Muscle layer of colon (tissue), 2 donors: ENCODE measurements around the gene ACCSL.

Source experiments
- H3K27ac ChIP-seq: one replicate; pipeline ENCODE4 v1.7.0; 2013; ENCODE audit warnings: low read depth, mild to moderate bottlenecking, low read length, moderate library complexity
- H3K27me3 ChIP-seq, 2 donors: one replicate each; pipeline ENCODE4 v1.7.0; 2013; ENCODE audit warnings: low read length in 2 of 2, mild to moderate bottlenecking in 2 of 2; ENCODE audit not compliant: insufficient read depth in 2 of 2, control insufficient read depth in 1 of 2
- H3K36me3 ChIP-seq: one replicate; pipeline ENCODE4 v1.7.0; 2013; ENCODE audit warnings: mild to moderate bottlenecking, low read length; ENCODE audit not compliant: insufficient read depth
- H3K4me1 ChIP-seq: one replicate; pipeline ENCODE4 v1.7.0; 2013; ENCODE audit warnings: mild to moderate bottlenecking, low read length; ENCODE audit not compliant: insufficient read depth
- H3K4me3 ChIP-seq, 2 donors: one replicate each; pipeline ENCODE4 v1.7.0; 2013; ENCODE audit warnings: low read length in 2 of 2, low read depth in 1 of 2, mild to moderate bottlenecking in 1 of 2, moderate library complexity in 1 of 2
- H3K9ac ChIP-seq: one replicate; pipeline ENCODE4 v1.7.0; 2013; ENCODE audit warnings: low read length
- H3K9me3 ChIP-seq: one replicate; pipeline ENCODE4 v1.7.0; 2013; ENCODE audit warnings: mild to moderate bottlenecking, low read length
- donor health status: abdominal sarcoma.
- donor health status: Adenocarcinoma of cecum.

The ACCSL gene

GRCh38 chr11:44008088-44008501 is 39.7 kb upstream of the ACCSL start:
- H3K27me3 ChIP-seq: no peaks in the 10 kb centered on the region
- no peaks in the 10 kb centered on the region for H3K36me3 ChIP-seq
- no peaks in the 10 kb centered on the region for H3K4me1 ChIP-seq
- no peak overlapping the region for H3K27ac ChIP-seq
- no peaks in the 10 kb centered on the region for H3K9me3 ChIP-seq
- no peak overlapping the region for H3K4me3 ChIP-seq
- H3K9ac ChIP-seq: no peak overlapping the region

GRCh38 chr11:44008698-44009097 is 39.1 kb upstream of the ACCSL start:
- Histone ChIP-seq H3K9me3 (no peaks in the 10 kb centered on the region), H3K9ac (no peak overlapping the region), H3K36me3 (no peaks in the 10 kb centered on the region), H3K27me3 (no peaks in the 10 kb centered on the region), H3K4me1 (no peaks in the 10 kb centered on the region), H3K4me3 (no peak overlapping the region), H3K27ac (no peak overlapping the region)

- no peaks in the 10 kb centered on the region for H3K4me1 ChIP-seq
- no peaks in the 10 kb centered on the region for H3K36me3 ChIP-seq
- H3K27me3 ChIP-seq: no peaks in the 10 kb centered on the region
- H3K9me3 ChIP-seq: no peaks in the 10 kb centered on the region
- H3K4me3 ChIP-seq: no peak overlapping the region
- H3K9ac ChIP-seq: no peak overlapping the region
- no peak overlapping the region for H3K27ac ChIP-seq
Observed at GRCh38 chr11:44010789-44011251, 37.0 kb upstream of the ACCSL start.

GRCh38 chr11:44011797-44012196 is 36.0 kb upstream of the ACCSL start:
- Histone ChIP-seq H3K9me3 (no peaks in the 10 kb centered on the region), H3K9ac (no peak overlapping the region), H3K36me3 (no peaks in the 10 kb centered on the region), H3K27ac (no peak overlapping the region), H3K4me3 (no peak overlapping the region), H3K27me3 (no peaks in the 10 kb centered on the region), H3K4me1 (no peaks in the 10 kb centered on the region)

GRCh38 chr11:44014968-44015623 is 32.7 kb upstream of the ACCSL start:
- Histone ChIP-seq H3K27me3 (no peaks in the 10 kb centered on the region), H3K4me3 (no peak overlapping the region), H3K9me3 (no peaks in the 10 kb centered on the region), H3K9ac (no peak overlapping the region), H3K36me3 (no peaks in the 10 kb centered on the region), H3K27ac (no peak overlapping the region), H3K4me1 (no peaks in the 10 kb centered on the region)

- H3K4me1 ChIP-seq: no peaks in the 10 kb centered on the region
- H3K9me3 ChIP-seq: no peaks in the 10 kb centered on the region
- H3K36me3 ChIP-seq: no peaks in the 10 kb centered on the region
- no peak overlapping the region for H3K9ac ChIP-seq
- no peak overlapping the region for H3K27ac ChIP-seq
- no peaks in the 10 kb centered on the region for H3K27me3 ChIP-seq
- no peak overlapping the region for H3K4me3 ChIP-seq
Observed at GRCh38 chr11:44015624-44016007, 32.2 kb upstream of the ACCSL start.

GRCh38 chr11:44016131-44016530 is 31.6 kb upstream of the ACCSL start:
- no peak overlapping the region for H3K9ac ChIP-seq
- H3K4me3 ChIP-seq: no peak overlapping the region
- no peaks in the 10 kb centered on the region for H3K27me3 ChIP-seq
- no peaks in the 10 kb centered on the region for H3K9me3 ChIP-seq
- H3K4me1 ChIP-seq: no peaks in the 10 kb centered on the region
- no peak overlapping the region for H3K27ac ChIP-seq
- H3K36me3 ChIP-seq: no peaks in the 10 kb centered on the region

- H3K27ac ChIP-seq: no peak overlapping the region
- no peaks in the 10 kb centered on the region for H3K36me3 ChIP-seq
- H3K4me1 ChIP-seq: no peaks in the 10 kb centered on the region
- no peaks in the 10 kb centered on the region for H3K9me3 ChIP-seq
- no peak overlapping the region for H3K4me3 ChIP-seq
- H3K9ac ChIP-seq: no peak overlapping the region
- no peaks in the 10 kb centered on the region for H3K27me3 ChIP-seq
Observed at GRCh38 chr11:44016546-44017442, 31.0 kb upstream of the ACCSL start.

- H3K36me3 ChIP-seq: no peaks in the 10 kb centered on the region
- H3K9ac ChIP-seq: no peak overlapping the region
- no peaks in the 10 kb centered on the region for H3K4me1 ChIP-seq
- no peak overlapping the region for H3K27ac ChIP-seq
- no peak overlapping the region for H3K4me3 ChIP-seq
- H3K9me3 ChIP-seq: no peaks in the 10 kb centered on the region
- no peaks in the 10 kb centered on the region for H3K27me3 ChIP-seq
Observed at GRCh38 chr11:44017443-44018126, 30.2 kb upstream of the ACCSL start.

GRCh38 chr11:44018127-44018521 is 29.7 kb upstream of the ACCSL start:
- Histone ChIP-seq H3K27me3 (no peaks in the 10 kb centered on the region), H3K9ac (no peak overlapping the region), H3K9me3 (no peaks in the 10 kb centered on the region), H3K27ac (no peak overlapping the region), H3K36me3 (no peaks in the 10 kb centered on the region), H3K4me1 (no peaks in the 10 kb centered on the region), H3K4me3 (no peak overlapping the region)

GRCh38 chr11:44018829-44019228 is 29.0 kb upstream of the ACCSL start:
- no peaks in the 10 kb centered on the region for H3K4me1 ChIP-seq
- no peak overlapping the region for H3K4me3 ChIP-seq
- H3K9me3 ChIP-seq: no peaks in the 10 kb centered on the region
- no peak overlapping the region for H3K9ac ChIP-seq
- H3K27me3 ChIP-seq: no peaks in the 10 kb centered on the region
- no peaks in the 10 kb centered on the region for H3K36me3 ChIP-seq
- no peak overlapping the region for H3K27ac ChIP-seq
